ENCODE measurements around the gene C1S.
"Not testable (repeated sequence)": the region's sequence is repeated elsewhere in the genome, so short reads cannot be mapped to it uniquely, and the experiment has no call there.

The C1S gene

DNA sequence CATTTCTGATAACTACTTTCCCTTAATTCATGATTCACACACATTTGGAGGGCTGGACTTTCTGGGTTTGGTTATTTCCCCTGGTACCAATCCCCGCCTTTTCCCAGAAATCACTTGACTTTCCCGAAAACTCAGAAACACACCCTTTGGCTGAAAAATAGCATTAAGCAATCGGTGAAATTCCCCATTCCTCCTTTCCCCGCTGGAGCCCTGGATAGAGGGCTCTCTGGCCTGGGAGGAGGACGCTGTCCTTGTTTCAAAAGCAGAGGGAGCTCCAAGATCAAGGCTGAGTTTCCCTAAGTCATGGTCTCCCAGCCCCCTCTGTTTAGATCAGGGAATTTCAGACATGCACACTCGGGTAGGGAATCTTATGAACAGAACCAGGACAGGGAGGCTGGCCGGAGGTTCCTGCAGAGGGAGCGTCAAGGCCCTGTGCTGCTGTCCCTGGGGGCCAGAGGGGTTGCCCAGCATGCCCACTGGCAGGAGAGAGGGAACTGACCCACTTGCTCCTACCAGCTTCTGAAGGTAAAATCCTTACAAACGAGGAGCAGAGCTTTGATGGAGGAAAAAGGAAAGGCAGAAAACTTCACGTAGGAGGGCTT, at the start of gene C1S:
Gene C1S, plus strand, starts transcription at position 366 of the 602 bp plus-strand sequence. CDS start 1,195 bp downstream, outside the sequence.
- peak; percentile 83 for DNase-seq

GRCh38 chr12:7011398-7011797, 49.1 kb upstream of the C1S start:
- DNase-seq = not testable (repeated sequence)

DNA sequence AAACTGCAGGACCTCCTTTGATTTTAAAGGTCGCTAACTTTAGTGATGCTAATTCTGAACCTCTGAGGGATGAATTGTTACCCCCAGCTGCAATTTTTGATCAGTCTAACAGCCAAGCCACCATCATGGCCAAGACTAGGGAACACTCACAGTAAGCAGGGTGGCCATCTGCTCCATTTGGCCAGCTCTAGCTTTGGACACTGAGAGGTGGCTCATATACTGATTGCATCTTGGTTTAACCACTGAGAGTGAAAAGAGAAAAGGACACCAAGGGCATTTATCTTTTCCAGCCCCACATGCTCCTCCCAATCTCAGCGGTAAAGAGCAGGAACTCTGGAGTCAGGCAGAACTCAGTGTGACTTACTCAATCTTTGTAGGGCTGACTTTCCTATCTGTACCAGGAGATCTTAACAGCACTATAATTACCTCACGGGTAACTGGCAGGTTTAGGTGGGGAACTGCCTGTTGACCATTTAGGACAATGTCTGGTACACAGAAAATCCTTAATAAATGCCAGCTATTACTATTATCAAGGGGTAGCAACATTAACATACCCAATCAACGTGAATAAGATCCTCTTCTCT, 48.4 kb upstream of the C1S start:
- DNase-seq = no peak

DNA sequence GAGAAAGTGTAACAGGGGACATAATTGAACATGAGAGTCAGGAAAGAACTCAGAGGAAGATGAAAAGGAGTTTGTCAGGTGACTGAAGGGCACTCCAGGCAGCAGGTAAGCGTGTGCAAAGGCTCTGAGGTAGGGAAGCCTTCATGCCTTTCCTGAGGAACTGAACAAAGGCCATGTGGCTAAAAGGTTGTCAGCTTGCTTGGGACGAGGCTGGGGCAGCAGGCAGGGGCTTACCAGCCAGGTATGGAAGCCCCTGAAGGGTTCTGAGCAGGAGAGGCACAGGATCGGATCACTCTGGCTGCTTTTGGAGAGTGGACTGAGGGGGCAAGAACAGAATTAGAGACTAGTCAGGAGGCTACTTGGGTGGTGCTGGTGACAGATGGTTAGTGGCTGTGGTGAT, 47.4 kb upstream of the C1S start:
- DNase-seq = no peak

- DNase-seq = no peak
Measured at GRCh38 chr12:7015555-7016370, 44.8 kb upstream of the C1S start.

DNA sequence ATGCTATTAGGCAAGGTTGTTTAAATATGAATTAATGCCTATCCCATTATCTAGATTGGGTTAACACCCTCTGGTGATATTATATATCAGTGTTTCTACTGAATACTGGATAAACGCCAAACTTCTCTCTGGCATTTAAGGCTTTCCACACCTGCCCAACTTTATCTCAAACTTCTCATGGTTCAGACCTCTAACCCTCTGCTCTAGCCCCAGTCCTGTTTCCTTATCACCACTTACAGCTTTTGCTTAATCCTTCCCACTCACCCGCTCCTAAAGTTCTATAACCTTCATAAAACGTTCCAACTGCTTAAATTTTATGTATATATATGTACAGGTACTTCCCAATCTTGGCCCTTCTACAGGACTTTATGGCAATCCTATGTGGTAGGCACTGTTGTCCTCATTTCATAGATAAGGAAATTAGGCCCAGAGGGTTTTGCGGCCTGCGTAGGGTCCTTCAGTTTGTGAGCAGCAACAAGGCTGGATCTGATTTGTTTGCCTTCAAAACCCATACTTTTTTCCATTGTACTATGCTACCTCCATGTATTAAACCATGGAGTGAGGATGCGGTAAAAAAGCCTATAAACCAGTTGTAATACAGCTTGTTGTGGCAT, 43.5 kb upstream of the C1S start:
- DNase-seq = no peak

DNA sequence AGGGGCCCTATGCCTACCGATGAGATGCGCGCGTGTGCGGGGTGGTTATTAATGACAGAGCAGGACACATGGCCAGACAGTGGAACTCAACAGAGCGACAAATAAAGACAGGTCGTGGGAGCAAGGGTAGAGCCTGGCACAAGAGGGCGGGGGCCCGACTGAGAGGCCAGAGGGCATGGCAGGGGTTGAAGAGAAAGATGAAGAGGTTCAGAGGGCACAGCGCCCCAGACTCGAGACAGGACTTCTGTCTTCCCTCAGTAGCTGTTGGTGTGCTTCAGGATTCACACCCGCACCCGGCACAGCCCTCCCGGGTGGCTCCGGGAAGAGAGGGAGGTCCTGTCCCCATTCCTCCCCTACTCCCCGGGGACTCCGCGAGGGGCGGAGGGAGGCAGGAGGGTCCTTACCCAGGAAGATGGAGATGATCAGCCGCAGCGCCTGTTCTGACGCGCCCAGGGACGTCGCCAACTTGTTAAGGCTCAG, 42.6 kb upstream of the C1S start:
- no peak for DNase-seq

GRCh38 chr12:7018350-7019042, 42.0 kb upstream of the C1S start, which contains the start of gene LPCAT3:
Gene LPCAT3, minus strand, starts transcription at chr12:7018476. Its CDS starts 52 bp downstream, at chr12:7018424.
- DNase-seq = peak; percentile 99

GRCh38 chr12:7019043-7019569, 41.4 kb upstream of the C1S start:
- no peak for DNase-seq

- no peak for DNase-seq
Measured at GRCh38 chr12:7021956-7022355, 38.6 kb upstream of the C1S start.

DNA sequence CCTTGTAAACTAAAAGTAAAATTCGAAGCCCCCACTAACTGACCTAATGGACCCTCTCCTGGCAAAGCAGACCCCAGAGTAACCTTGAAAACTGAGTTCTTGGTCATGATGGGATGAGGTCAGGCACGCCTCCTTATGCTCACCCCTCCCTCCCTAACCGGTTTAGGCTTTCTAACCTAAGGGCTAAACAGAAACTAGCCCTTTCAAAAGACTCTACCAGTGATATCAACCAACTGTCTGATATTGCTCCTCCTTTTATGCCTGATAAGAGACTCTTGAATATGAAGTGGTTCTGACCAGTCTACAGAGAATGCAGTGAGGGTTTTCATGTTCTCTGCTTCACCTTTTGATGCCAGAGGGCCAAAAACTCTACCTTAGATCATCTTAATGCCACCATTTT, 37.4 kb upstream of the C1S start:
- no peak for DNase-seq

DNA sequence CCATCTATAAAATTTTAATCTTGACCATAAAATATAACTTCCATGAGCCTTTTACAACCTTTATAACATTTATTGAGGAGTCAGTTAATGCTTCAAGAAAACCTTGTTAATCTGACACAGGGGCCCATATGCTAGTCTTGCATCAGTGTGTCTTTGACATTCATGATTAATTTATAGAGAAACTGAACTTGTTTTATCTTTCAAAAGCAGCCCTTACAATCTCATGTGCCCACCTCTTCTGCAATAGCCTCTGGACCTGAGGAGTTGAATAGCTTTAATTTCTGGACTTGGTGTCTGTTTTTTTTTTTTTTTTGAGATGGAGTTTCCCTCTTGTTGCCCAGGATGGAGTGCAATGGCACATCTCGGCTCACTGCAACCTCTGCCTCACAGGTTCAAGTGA, 33.7 kb upstream of the C1S start:
- DNase-seq = no peak

DNA sequence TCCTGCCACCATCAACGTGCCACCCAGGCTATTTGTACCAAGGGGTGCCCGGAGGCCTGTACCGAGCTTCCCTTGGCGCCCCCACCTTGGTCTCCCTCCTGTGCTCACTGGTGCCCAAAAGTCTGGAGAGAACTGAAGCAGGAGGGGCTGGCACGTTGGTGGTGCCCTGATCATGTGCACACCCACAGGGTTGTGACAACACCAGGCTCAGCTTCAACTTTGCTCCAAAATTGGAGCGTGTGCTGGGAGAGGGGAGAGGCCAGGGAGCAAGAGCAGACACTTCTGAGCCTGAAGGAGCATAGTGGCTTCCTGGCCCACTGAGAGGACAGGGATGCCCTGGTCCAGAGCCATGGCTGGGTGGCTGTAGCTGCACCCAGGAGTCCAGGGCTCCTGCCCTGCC, 29.2 kb upstream of the C1S start:
- DNase-seq = no peak

GRCh38 chr12:7032990-7033389, 27.5 kb upstream of the C1S start:
- no peak for DNase-seq

- DNase-seq = no peak
Measured at GRCh38 chr12:7034464-7034863, 26.1 kb upstream of the C1S start.

DNA sequence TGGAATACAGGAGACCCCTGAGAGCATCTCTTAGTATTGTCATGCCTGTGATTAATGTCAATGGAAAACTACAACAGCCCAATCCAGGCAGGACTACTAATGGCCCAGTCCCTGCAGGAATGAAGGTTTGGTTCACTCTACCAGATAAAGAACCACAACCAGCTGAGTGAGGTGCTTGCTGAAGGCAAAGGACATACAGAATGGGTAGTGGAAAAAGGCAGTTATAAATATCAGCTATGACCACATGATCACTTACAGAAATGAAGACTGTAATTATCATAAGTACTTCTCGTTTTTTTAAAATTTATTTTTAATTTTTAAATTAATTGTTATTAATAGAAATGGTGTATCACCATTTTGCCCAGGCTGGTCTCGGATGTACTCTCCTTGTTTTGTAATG, 25.1 kb upstream of the C1S start:
- DNase-seq = no peak

GRCh38 chr12:7037411-7037810, 23.1 kb upstream of the C1S start:
- DNase-seq = not testable (repeated sequence)

DNA sequence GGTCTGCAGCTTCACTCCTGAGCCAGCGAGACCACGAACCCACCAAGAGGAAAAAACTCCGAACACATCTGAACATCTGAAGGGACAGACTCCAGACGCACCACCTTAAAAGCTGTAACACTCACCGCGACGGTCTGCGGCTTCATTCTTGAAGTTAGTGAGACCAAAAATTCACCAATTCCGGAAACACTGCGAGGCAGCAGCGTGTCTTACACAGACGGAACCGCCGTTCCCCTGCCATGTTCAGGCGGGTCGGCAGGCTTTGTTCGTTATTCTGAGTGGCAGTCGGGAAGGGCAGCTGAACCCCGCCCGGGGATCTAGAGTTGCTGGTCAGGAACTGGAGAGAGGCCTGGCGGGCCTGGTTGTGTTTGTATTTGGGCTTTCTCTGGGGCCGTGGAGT, 21.9 kb upstream of the C1S start:
- DNase-seq = no peak

GRCh38 chr12:7039403-7039802, 21.1 kb upstream of the C1S start:
- DNase-seq = no peak

- DNase-seq = peak; percentile 33
Measured at GRCh38 chr12:7042842-7043241, 17.7 kb upstream of the C1S start.

- DNase-seq = no peak
Measured at GRCh38 chr12:7045913-7046312, 14.6 kb upstream of the C1S start.

DNA sequence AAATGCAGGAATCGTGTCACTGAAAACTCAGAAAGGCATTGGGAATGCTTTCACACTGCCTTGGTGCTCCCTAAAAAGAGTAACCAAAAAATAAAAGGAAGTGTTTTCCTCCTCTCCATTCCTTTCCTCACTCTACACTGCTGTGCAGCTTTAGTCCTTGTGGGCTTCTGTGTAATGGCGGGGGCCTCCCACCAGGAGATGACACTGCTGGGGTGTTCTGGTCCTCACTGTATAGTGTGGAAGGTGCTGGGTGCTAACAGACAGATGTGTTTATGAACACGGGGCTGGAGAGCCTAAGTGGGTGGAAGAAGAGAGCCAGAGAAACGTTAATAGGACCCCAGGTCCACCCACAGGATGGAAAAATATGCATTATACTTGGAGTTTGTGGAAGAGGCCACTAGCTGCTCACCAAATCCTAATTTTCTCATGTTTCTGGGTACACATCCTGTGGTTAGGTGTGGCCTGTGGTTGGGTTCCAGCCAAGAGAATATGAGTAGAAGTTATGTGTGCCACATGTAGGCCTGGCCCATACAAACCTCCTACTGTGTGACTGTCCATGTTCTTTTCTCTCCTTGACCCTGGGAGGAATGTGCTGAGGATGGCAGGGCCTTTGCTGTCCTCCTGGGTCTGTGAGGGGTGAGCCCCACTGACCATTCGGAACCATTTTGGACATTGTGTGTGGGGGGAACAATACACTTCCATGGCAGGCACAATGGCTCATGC, 14.0 kb upstream of the C1S start:
- DNase-seq = no peak

Measured in kidney glomerular epithelial cell (primary cell).